Transverse colon (tissue), 4 donors: ENCODE data around the gene KANTR.
"Not testable (repeated sequence)": the region's sequence is repeated elsewhere in the genome, so short reads cannot be mapped to it uniquely, and the experiment has no call there.

Experiments used
- EP300 ChIP-seq: sonication (generic); formaldehyde crosslinking; IDR thresholded peaks from one replicate; pipeline ENCODE4 v1.6.1; 2017; ENCODE audit warnings: antibody characterized with exemption, low read depth
- POLR2A ChIP-seq: fragments of 450-650 bp; IDR thresholded peaks from one replicate; pipeline ENCODE4 v1.6.1; 2016; ENCODE audit warnings: antibody characterized with exemption, mild to moderate bottlenecking, moderate library complexity
- POLR2AphosphoS5 ChIP-seq, 3 donors: sonication (generic); formaldehyde crosslinking; IDR thresholded peaks; one replicate each; pipeline ENCODE4 v1.6.1; 2016; ENCODE audit warnings: antibody characterized with exemption in 3 of 3
- TF ChIP-seq, protein P1 (sequence below), 5 experiments: fragments of 200-600 bp in 3 of 5; fragments of 450-650 bp in 2 of 5; sonication (generic) in 3 of 5; IDR thresholded peaks; 1 replicate in 2 of 5; 2 replicates in 3 of 5; pipeline ENCODE4 v1.5.1; 2016 to 2017; ENCODE audit warnings: antibody characterized with exemption in 5 of 5, inconsistent platforms in 3 of 5, mild to moderate bottlenecking in 2 of 5, moderate library complexity in 1 of 5

DNA sequence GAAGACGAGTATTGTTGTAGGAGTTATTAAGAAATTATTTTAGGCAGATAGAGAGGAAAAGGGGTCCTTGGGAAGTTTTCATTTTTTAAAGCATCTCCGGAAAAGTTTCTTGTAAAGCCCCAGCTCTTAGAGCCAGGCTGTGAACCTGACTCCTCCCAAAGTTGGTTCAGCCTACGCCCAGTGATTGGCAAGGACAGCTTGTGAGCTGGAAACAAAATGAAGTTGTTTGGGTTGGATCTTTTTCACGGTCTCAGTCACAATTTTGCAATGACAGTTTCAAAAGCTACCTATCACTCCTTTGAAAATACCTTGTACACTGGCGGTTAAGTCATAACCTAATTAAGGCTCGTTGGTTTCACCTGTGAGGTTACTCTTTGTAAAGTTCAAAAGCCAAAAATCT is 70.6 kb downstream of the KANTR start:
- not testable (repeated sequence) for TF ChIP-seq POLR2A; POLR2AphosphoS5 (IDR thresholded peaks at IDR 0.05); EP300
- TF ChIP-seq, protein P1, sequence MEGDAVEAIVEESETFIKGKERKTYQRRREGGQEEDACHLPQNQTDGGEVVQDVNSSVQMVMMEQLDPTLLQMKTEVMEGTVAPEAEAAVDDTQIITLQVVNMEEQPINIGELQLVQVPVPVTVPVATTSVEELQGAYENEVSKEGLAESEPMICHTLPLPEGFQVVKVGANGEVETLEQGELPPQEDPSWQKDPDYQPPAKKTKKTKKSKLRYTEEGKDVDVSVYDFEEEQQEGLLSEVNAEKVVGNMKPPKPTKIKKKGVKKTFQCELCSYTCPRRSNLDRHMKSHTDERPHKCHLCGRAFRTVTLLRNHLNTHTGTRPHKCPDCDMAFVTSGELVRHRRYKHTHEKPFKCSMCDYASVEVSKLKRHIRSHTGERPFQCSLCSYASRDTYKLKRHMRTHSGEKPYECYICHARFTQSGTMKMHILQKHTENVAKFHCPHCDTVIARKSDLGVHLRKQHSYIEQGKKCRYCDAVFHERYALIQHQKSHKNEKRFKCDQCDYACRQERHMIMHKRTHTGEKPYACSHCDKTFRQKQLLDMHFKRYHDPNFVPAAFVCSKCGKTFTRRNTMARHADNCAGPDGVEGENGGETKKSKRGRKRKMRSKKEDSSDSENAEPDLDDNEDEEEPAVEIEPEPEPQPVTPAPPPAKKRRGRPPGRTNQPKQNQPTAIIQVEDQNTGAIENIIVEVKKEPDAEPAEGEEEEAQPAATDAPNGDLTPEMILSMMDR (IDR thresholded peaks at IDR 0.05), result not testable (repeated sequence)
